Activated T-cell treated with anti-CD3 and anti-CD28 coated beads, Interleukin-2, amount 50 U/mL, for 72 hours (primary cell): ENCODE results near the gene ACOT7. TPM values are rescaled to one million over a fixed set of nuclear protein-coding genes. Genes with fewer than 3 reads are reported as not detected.
"Not testable (repeated sequence)": the region's sequence is repeated elsewhere in the genome, so short reads cannot be mapped to it uniquely, and the experiment has no call there.

ENCODE experiments used
- ATAC-seq, 2 donors: fragments of 150-1000 bp; cut with Tn5 transposase; replicated peaks in 1 of 2; 2 replicates each; pipeline ENCODE4 v1.10.0; 2021; ENCODE audit warnings: moderate library complexity in 2 of 2, mild to moderate bottlenecking in 1 of 2
- DNase-seq, 2 donors: peaks; one replicate each; pipeline ENCODE4 v3.0.0; 2021 to 2022; ENCODE audit warnings: mixed read lengths in 1 of 2
- H3K27ac Mint-ChIP-seq: one replicate; pipeline ENCODE4 v1.8.0; 2022; ENCODE audit warnings: mild to moderate bottlenecking, moderate library complexity, mixed read lengths
- H3K27me3 Mint-ChIP-seq: one replicate; pipeline ENCODE4 v1.8.0; 2022; ENCODE audit warnings: low read depth, mixed read lengths
- H3K36me3 Mint-ChIP-seq, 2 donors: one replicate each; pipeline ENCODE4 v1.8.0; 2022; ENCODE audit warnings: mixed read lengths in 2 of 2, mild to moderate bottlenecking in 1 of 2; ENCODE audit not compliant: insufficient read depth in 2 of 2
- H3K4me1 Mint-ChIP-seq: one replicate; pipeline ENCODE4 v1.8.0; 2022; ENCODE audit warnings: low read depth, mixed read lengths
- H3K4me3 Mint-ChIP-seq, 2 donors: one replicate each; pipeline ENCODE4 v1.8.0; 2022; ENCODE audit warnings: mild to moderate bottlenecking in 2 of 2, mixed read lengths in 2 of 2, moderate library complexity in 2 of 2
- H3K9me3 Mint-ChIP-seq, 2 donors: one replicate each; pipeline ENCODE4 v1.8.0; 2022; ENCODE audit warnings: mixed read lengths in 2 of 2
- total RNA-seq, 2 donors: library from RNA; stranded (reverse); gene quantifications; one replicate each; pipeline ENCODE4 v1.2.3, GENCODE V29; 2022

ACOT7 gene
- total RNA-seq, 2 donors from 2014 or later, result 32.1 to 37.6 TPM

DNA sequence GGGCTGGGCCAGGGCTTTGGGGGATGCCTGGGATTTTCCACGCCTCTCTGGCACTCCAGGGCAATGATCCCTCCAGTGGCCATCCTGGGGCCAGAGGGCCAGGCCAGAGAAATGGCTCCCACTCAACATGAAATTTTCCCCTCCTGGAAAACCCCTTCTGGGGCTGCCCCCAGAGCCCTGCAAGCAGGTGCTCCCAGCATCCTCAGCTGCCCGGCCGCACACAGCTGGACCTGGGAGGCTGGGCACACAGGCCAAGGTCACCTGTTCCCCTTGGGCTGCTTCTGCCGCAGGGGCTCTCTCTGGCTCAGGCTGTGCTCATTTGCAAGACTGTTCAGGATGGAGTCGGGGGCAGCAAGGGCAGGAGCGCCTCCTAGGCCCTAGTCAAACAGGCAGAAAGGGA lies 34.9 kb upstream of the ACOT7 start:
- H3K27me3 Mint-ChIP-seq, H3K9me3 Mint-ChIP-seq, H3K27ac Mint-ChIP-seq, DNase-seq, H3K4me1 Mint-ChIP-seq, H3K4me3 Mint-ChIP-seq, H3K36me3 Mint-ChIP-seq, ATAC-seq: not testable (repeated sequence)

DNA sequence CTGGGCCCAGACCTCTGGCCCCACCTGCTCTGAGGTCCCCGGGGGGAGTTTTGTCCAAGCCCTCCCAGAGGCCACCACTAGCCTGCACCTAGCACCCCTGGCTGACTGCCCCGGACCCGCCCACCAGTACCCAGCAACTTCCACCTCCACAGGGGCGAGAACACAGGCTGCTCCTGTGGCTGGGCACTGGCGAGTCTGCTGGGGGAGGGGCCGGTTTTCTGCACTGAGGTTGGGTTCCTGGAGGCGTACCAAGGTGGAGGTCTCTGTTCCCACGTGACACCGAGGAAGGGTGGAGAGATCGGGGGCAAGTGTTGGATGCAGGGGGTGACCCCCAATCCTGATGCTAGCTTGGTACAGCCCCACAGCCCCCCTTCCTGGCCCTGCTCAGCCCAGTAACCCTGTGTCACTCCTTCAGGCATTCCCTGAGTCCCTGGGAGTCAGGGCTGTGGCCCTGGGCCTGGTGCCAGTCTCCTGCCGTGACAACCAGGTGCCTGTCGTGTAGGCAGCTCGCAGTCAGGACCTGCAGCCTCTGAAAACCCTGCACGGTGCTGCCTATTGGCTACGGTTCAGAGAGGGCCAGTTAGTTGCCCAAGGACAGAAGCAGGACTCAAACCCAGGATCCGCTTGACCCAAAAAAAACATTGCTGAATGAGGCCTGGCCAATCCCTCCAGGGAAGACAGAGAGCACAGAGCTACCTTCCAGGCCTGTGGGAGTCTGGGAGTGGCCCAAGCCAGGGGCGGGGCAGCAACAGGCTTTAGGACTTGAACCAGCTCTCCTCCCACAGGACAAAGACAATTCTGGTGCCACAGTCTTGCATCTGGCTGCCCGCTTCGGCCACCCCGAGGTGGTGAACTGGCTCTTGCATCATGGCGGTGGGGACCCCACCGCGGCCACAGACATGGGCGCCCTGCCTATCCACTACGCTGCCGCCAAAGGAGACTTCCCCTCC lies 34.1 kb upstream of the ACOT7 start:
- Mint-ChIP-seq H3K27ac (no peak overlapping the region), H3K9me3 (no peaks in the 10 kb centered on the region), H3K36me3 (no peaks in the 10 kb centered on the region), H3K27me3 (peaks cover 13% of the 10 kb centered on the region), H3K4me3 (no peak overlapping the region), H3K4me1 (peaks cover 8% of the 10 kb centered on the region)
- DNase-seq (no peak), ATAC-seq (no peak)

DNA sequence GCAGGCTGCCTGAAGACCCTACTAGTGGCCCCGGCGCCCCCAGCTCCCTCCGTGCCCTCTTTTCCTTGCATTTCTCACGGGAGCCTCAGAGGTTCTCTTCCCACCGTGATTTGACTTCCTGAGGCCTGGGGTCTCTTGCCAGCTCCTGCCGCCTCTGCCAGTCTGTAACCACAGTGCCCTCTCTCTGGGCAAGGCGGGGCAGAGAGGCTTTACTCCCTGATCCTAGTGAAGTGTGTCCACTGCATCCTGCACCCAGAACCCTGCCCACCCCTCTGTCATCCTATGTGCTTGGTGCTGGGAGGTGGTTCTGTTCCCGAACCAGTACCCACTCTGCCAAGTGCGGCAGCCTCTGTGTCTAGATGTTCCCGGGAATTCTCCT lies 33.4 kb upstream of the ACOT7 start:
- Mint-ChIP-seq H3K27me3 (peaks cover 20% of the 10 kb centered on the region), H3K9me3 (no peaks in the 10 kb centered on the region), H3K36me3 (no peaks in the 10 kb centered on the region), H3K4me1 (peaks cover 8% of the 10 kb centered on the region), H3K4me3 (no peak overlapping the region), H3K27ac (no peak overlapping the region)
- ATAC-seq, result no peak
- DNase-seq, result no peak

DNA sequence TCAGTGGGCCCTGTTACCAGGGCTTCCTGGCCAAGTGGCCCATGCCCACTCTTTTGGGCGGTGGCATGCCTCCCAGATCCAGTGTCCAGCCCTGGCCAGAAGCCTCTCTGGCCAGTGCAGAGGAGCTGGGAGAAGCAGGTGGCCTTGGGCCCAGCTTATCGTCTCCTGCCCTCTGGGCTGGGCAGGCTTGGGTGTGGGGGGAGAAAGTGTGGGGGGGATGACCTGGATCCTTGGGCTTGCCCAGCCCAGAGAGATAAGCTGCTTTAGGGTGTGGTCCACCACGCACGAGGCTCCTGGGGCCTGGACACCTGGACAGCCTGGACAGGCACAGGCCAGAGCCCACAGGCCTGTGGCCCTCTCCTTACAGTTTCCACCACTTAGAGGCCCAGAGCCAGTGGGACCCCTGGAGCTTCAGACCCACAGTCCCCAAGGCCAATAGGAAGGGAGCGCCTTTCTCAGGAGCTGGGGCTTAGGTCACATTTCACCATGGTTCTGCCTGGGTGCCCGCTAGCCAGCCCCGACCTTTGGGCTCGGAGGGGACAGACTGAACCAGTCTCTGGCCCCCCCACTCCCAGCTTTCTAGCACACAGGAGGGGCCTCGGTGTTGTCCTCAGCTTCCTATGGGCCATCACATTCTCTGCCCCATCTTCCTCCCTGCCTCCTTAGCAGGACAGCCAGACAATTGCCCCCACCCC lies 32.9 kb upstream of the ACOT7 start:
- H3K27me3 Mint-ChIP-seq, result peaks cover 25% of the 10 kb centered on the region
- peaks cover 8% of the 10 kb centered on the region for H3K4me1 Mint-ChIP-seq
- no peak overlapping the region for H3K4me3 Mint-ChIP-seq
- no peaks in the 10 kb centered on the region for H3K9me3 Mint-ChIP-seq
- ATAC-seq, result no peak
- no peak for DNase-seq
- H3K27ac Mint-ChIP-seq, result no peak overlapping the region
- H3K36me3 Mint-ChIP-seq, result no peaks in the 10 kb centered on the region

DNA sequence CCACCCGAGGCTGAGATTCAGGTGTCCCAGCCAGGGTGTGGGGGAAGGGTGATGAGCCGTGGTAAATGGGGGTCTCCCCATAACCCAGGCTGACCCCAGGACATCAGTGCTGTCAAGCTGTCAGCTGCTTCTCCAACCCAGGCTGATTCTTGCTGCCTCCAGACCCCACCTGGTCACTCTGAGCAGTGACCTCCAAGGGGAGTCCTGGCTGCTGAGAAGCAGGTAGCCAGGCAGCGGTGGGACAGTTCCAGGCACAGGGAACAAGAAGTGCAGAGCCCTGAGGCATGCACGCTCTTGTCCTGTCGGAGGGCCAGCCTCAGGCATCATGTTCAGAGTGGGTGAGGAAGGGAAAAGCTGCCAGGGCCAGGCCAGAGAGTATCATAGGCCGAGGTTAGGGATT lies 32.1 kb upstream of the ACOT7 start:
- Mint-ChIP-seq H3K27ac (no peak overlapping the region), H3K36me3 (no peaks in the 10 kb centered on the region), H3K4me3 (no peak overlapping the region), H3K27me3 (peaks cover 31% of the 10 kb centered on the region), H3K9me3 (no peaks in the 10 kb centered on the region), H3K4me1 (peaks cover 8% of the 10 kb centered on the region)
- ATAC-seq (no peak), DNase-seq (no peak)

DNA sequence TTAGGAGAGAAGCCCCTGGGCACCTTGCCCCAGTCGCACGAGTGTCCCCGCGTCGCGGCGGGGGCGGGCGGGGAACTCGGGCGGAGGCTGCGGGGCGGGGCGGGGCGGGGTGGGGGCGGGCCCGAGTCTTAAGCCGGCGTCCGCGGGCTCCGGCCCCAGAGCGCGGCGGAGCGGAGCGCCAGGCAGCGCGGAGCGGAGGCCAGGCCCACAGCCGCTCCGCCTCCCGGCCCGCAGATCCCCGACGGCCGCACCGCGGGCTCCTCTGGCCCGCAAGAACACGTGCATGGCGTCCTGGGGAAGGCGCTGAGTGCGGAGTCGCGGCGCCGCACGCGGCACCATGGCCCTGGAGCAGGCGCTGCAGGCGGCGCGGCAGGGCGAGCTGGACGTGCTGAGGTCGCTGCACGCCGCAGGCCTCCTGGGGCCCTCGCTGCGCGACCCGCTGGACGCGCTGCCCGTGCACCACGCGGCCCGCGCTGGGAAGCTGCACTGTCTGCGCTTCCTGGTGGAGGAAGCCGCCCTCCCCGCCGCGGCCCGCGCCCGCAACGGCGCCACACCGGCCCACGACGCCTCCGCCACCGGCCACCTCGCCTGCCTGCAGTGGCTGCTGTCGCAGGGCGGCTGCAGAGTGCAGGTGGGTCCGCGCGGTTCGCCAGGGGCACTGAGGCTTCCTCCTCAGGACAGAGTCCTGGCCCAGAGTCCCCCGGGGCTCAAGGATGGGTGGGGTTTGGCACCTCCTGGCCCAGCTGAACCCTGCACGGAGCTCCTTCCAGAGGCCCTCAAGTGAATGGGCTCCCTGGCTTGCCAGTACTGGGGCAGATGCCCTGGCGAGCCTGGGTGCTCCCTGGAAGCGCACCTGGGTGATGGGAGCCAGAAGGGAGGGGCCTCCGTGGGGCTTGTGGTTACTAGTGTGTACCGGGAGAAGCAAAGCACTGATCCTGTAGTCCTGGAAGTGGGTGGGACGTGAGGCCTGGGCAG lies 31.3 kb upstream of the ACOT7 start, which contains the start of gene ESPN:
TSS of gene ESPN (plus strand) at position 158 of the 975 bp plus-strand sequence. CDS start at position 338, 180 bp downstream.
- peak; percentile 46 to 47 for ATAC-seq
- Mint-ChIP-seq H3K36me3 (no peaks in the 10 kb centered on the region), H3K27ac (no peak within 1 kb of the TSS), H3K4me3 (peak within 1 kb of the TSS; percentile 79), H3K4me1 (peaks cover 8% of the 10 kb centered on the region), H3K9me3 (no peaks in the 10 kb centered on the region), H3K27me3 (peaks cover 31% of the 10 kb centered on the region)
- no peak for DNase-seq

DNA sequence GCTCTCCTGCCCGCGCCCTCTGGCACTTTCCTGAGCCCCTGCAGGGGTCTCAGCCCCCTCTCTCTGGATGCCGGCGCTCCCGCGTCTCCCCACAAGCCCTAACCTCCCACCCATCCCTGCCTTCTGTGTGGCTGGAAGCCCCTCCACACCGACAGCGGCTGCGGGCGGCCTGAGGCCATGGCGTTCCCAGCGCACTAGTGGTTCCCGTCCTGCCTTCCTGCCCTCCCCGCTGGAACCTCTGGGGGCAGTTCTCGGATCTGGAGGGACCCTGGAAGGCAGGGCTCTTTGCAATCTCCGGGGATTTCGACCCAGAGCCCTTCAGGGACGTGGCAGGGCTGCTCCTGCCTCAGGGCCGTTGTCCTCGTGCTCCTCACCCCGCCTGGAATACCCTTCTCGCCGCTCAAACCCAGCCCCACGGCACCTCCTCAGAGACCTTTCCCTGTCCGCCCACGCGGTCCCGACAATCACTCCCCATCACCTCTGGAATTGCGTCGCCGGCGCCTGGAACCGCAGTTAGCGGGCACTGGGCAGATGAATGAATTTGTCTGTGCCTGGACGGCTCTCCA lies 30.5 kb upstream of the ACOT7 start:
- Mint-ChIP-seq H3K27me3 (peaks cover 31% of the 10 kb centered on the region), H3K27ac (no peak overlapping the region), H3K9me3 (no peaks in the 10 kb centered on the region), H3K4me3 (peak overlapping the region; percentile 79), H3K36me3 (no peaks in the 10 kb centered on the region), H3K4me1 (peaks cover 8% of the 10 kb centered on the region)
- peak in 1 of 2 donors; percentile 1 for ATAC-seq
- DNase-seq, result no peak

DNA sequence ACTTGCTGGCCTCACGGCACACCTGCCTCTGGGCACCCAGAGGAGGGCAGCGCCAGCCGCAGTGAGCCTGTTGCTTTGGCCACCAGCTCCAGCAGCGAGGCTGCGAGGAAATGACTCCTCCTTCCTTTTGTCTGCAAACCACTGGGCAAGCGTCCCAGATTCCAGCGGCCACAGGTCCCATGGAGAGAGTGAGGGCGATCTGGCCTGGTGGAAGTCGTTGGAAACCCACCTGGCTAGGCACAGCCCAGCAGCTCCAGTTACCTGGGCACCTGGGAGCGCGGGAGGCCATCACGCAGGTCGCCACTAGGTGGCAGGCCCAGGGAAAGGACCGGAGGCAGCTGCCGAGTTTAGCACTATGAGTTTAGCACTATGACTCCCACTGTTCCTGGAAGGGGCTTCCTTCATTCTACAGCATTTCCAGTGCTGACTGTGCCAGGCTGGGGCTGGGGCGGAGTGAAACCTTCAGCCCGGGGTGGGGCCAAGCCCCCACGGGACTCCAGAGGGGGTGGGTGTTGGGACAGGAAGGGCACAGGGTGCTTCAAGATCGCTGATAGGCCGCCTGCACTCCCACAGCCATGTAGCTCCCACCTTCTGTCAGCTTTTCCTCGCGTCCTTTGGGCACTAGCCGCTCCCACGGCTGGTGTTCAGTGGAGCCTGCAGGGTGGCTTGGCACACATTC lies 29.9 kb upstream of the ACOT7 start:
- Mint-ChIP-seq H3K36me3 (no peaks in the 10 kb centered on the region), H3K4me3 (peak overlapping the region; percentile 79), H3K4me1 (peaks cover 8% of the 10 kb centered on the region), H3K9me3 (no peaks in the 10 kb centered on the region), H3K27ac (no peak overlapping the region), H3K27me3 (peaks cover 31% of the 10 kb centered on the region)
- ATAC-seq (peak; percentile 67 to 76), DNase-seq (peak; percentile 78 to 80)

DNA sequence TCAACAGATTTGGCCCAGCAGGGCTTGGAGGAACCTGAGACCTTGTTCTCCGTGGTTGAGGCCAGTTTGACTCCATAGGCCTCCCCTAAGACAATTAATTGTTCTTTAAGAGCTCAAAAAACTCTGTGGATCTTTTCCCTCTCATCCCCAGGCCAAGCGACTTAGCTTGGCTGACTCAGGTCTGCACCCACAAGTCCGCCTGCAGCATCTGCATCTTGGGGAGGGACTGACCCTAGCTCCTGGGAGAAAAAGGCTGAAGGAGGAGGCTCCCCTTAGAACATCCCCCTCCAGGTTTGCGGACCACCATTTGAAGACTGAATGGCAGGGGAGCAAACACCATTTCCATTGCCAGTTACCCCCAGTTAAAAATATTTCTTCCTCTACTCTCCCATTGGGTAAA lies 27.7 kb upstream of the ACOT7 start:
- Mint-ChIP-seq H3K4me3 (no peak overlapping the region), H3K27ac (no peak overlapping the region), H3K9me3 (no peaks in the 10 kb centered on the region), H3K36me3 (no peaks in the 10 kb centered on the region), H3K4me1 (peaks cover 8% of the 10 kb centered on the region), H3K27me3 (peaks cover 51% of the 10 kb centered on the region)
- ATAC-seq (no peak), DNase-seq (no peak)

DNA sequence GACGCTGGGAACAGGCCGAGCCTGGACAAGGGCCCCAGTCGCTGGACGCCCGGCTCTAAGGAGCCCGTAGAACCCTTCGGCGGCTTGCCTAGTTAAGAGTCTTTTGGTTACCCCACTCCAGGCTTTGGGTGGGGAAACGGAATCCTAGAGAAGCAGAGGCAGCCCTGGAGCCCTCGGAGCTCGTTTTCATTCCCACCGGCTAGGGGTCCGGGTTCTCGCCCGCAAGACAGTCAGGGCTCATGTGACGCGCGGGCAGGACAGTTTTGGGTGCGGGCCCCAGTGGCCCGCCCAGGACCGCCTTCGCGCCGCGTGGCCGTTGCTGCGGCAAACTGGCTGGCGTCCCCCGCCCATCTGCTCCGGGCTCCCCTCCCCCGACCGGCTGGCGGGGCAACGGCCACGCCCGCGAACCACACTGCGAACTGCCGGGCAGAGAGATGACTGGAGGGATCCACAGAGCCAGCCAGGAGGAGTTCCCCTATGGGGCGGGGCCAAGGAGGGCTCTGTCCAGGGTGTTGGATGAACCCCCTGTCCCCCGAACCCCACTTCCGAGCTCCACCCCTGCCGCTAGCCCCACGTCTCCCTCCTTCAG lies 27.0 kb upstream of the ACOT7 start:
- Mint-ChIP-seq H3K4me3 (peak overlapping the region; percentile 47 to 67), H3K27ac (no peak overlapping the region), H3K27me3 (peaks cover 58% of the 10 kb centered on the region), H3K4me1 (peaks cover 15% of the 10 kb centered on the region), H3K9me3 (no peaks in the 10 kb centered on the region), H3K36me3 (no peaks in the 10 kb centered on the region)
- ATAC-seq (no peak), DNase-seq (peak; percentile 26 to 35)

DNA sequence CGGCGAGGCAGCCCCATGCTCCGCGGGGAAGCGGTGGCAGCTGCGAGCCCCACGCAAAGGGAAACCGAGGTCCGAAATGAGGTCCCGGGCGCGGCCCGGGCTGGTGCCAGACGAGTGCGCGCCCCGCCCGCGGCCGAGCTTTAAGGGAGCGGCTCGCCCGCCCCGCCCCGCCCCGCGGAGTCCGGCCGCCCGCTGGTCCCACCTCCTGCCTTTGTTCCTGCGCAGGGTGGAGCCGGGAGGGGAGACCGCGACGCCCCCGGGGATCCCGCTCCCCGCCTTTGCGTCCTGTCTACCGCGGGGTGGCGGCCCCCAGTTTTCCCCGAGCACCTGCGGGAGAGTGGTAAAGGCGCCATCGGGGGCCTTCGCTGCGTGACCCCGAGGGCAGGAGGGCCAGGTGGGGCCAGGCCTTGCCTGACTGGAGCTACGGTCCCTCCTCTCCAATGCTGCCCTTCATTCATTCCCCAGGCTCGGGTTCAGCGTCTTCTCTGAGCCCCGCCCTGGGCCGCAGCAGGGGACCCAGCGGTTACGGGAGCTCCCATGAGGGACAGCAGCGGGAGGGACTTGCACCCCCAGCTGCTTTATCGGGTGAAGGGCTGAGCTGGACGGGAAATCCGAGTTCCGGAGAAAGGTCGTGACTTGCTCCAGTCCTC lies 26.4 kb upstream of the ACOT7 start, which contains the start of gene HES2:
TSS of gene HES2 (minus strand) at position 116 of the 650 bp plus-strand sequence. CDS start at position 17, 99 bp downstream.
- H3K27ac Mint-ChIP-seq, result no peak within 1 kb of the TSS
- peak; percentile 24 to 27 for ATAC-seq

More for the DNA sequence above, 26.4 kb upstream of the ACOT7 start, which contains the start of gene HES2:
- DNase-seq, result peak; percentile 25 to 29
- no peaks in the 10 kb centered on the region for H3K36me3 Mint-ChIP-seq
- H3K4me1 Mint-ChIP-seq, result peaks cover 20% of the 10 kb centered on the region
- no peaks in the 10 kb centered on the region for H3K9me3 Mint-ChIP-seq
- peaks cover 64% of the 10 kb centered on the region for H3K27me3 Mint-ChIP-seq
- H3K4me3 Mint-ChIP-seq, result peak within 1 kb of the TSS; percentile 47 to 67
